ENCODE data around the gene TPD52L1.

- TF ChIP-seq CTCF (IDR thresholded peaks at IDR 0.05; ENCODE audit: low read depth, low read length) (no peak), EZH2phosphoT487 (IDR thresholded peaks at IDR 0.05; ENCODE audit: low read depth) (no peak)
Measured at GRCh38 chr6:125287718-125288117, 134.1 kb downstream of the TPD52L1 start.

Data from OCI-LY3 (cell line).